Neural progenitor cell (in vitro differentiated cells): Measurements from ENCODE around the gene RNF151. TPM values are rescaled to one million over a fixed set of nuclear protein-coding genes. Genes with fewer than 3 reads are reported as not detected.

ENCODE experiments used
- DNase-seq: peaks from one replicate; pipeline ENCODE4 v3.0.0-alpha.2; 2016; ENCODE audit warnings: low spot score
- H2AFZ ChIP-seq: fragments of 200-600 bp; sonication (generic); replicated peaks from 2 replicates; pipeline ENCODE4 v1.6.1; 2016; ENCODE audit warnings: antibody characterized with exemption
- H3F3A ChIP-seq: fragments of 200-600 bp; sonication (generic); 2 replicates; pipeline ENCODE4 v1.6.1; 2016; ENCODE audit warnings: antibody characterized with exemption, low read depth
- H3K27ac ChIP-seq: fragments of 200-600 bp; sonication (generic); 2 replicates; pipeline ENCODE4 v1.5.1; 2016; ENCODE audit warnings: mild to moderate bottlenecking
- H3K27me3 ChIP-seq: fragments of 200-600 bp; sonication (generic); 2 replicates; pipeline ENCODE4 v1.6.1; 2016; ENCODE audit warnings: mild to moderate bottlenecking, moderate library complexity
- H3K36me3 ChIP-seq: fragments of 200-600 bp; sonication (generic); 2 replicates; pipeline ENCODE4 v1.5.1; 2016
- H3K4me1 ChIP-seq: fragments of 200-600 bp; sonication (generic); 2 replicates; pipeline ENCODE4 v1.6.1; 2016; ENCODE audit warnings: mixed run types
- H3K4me2 ChIP-seq: fragments of 200-600 bp; sonication (generic); 2 replicates; pipeline ENCODE4 v1.6.1; 2016
- H3K4me3 ChIP-seq: fragments of 200-600 bp; sonication (generic); 2 replicates; pipeline ENCODE4 v1.5.1; 2016
- H3K79me2 ChIP-seq: fragments of 200-600 bp; sonication (generic); 2 replicates; pipeline ENCODE4 v1.6.1; 2016; ENCODE audit warnings: low read depth
- H3K9ac ChIP-seq: fragments of 200-600 bp; sonication (generic); 2 replicates; pipeline ENCODE4 v1.6.1; 2016
- H3K9me3 ChIP-seq: fragments of 200-600 bp; sonication (generic); 2 replicates; pipeline ENCODE4 v1.5.1; 2016; ENCODE audit warnings: low read depth
- H4K20me1 ChIP-seq: fragments of 200-600 bp; sonication (generic); 2 replicates; pipeline ENCODE4 v1.6.1; 2016; ENCODE audit warnings: low read depth
- H3K27ac Mint-ChIP-seq: 3 replicates; pipeline ENCODE4 v1.8.0; 2021; ENCODE audit warnings: mixed read lengths
- H3K27me3 Mint-ChIP-seq: 2 replicates; pipeline ENCODE4 v1.8.0; 2022; ENCODE audit warnings: low read depth, mild to moderate bottlenecking, inconsistent platforms, moderate library complexity, mixed read lengths; ENCODE audit not compliant: insufficient read depth
- H3K36me3 Mint-ChIP-seq: 3 replicates; pipeline ENCODE4 v1.8.0; 2021; ENCODE audit warnings: mixed read lengths
- H3K4me1 Mint-ChIP-seq: 3 replicates; pipeline ENCODE4 v1.8.0; 2021; ENCODE audit warnings: mixed read lengths
- H3K4me3 Mint-ChIP-seq: 3 replicates; pipeline ENCODE4 v1.8.0; 2021; ENCODE audit warnings: mild to moderate bottlenecking, moderate library complexity, mixed read lengths
- H3K9me3 Mint-ChIP-seq: 3 replicates; pipeline ENCODE4 v1.8.0; 2020; ENCODE audit warnings: mixed read lengths
- EZH2 ChIP-seq: fragments of 200-600 bp; sonication (generic); IDR thresholded peaks from 2 replicates; pipeline ENCODE4 v1.6.1; 2017; ENCODE audit warnings: antibody characterized with exemption, mild to moderate bottlenecking, moderate library complexity
- EZH2phosphoT487 ChIP-seq: fragments of 200-600 bp; sonication (generic); IDR thresholded peaks from 2 replicates; pipeline ENCODE4 v1.6.1; 2017; ENCODE audit warnings: antibody characterized with exemption
- total RNA-seq: library from RNA; depleted of rRNA; stranded (reverse); fragments of >200 nt; gene quantifications from 2 replicates; pipeline ENCODE4 v1.2.3, GENCODE V29; 2015; ENCODE audit warnings: low replicate concordance
- TF ChIP-seq, protein P1 (sequence below): fragments of 200-600 bp; sonication (generic); IDR thresholded peaks from 2 replicates; pipeline ENCODE4 v1.5.1; 2017; ENCODE audit warnings: antibody characterized with exemption, mild to moderate bottlenecking

Gene RNF151
- total RNA-seq, 1 donor from 2014 or later, result not detected

DNA sequence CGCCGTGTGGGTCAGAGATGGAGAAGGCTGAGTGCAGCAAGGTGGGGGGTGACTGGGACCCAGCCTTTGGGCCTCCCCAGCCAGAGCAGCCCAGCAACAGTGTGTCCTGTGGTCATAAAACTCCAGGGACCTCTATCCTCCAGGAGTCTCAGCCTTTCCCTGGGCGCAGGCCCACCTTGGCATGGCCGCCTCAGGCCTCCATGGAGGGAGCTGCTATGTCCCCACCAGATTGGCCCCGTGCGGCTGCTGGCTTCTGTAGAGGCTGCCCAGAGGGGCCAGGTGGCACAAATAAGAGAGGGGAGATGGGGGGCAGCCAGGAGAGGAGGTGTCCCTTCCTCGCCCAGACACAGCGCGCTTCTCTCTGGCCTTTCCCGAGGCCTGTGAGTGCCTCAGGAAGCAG, 20.5 kb downstream of the RNF151 start:
- Mint-ChIP-seq H3K4me1 (peaks cover 32% of the 10 kb centered on the region), H3K9me3 (peaks cover 2% of the 10 kb centered on the region), H3K4me3 (peak overlapping the region; percentile 70), H3K36me3 (peaks cover 10% of the 10 kb centered on the region), H3K27me3 (peaks cover 32% of the 10 kb centered on the region), H3K27ac (no peak overlapping the region)
- TF ChIP-seq, protein P1, sequence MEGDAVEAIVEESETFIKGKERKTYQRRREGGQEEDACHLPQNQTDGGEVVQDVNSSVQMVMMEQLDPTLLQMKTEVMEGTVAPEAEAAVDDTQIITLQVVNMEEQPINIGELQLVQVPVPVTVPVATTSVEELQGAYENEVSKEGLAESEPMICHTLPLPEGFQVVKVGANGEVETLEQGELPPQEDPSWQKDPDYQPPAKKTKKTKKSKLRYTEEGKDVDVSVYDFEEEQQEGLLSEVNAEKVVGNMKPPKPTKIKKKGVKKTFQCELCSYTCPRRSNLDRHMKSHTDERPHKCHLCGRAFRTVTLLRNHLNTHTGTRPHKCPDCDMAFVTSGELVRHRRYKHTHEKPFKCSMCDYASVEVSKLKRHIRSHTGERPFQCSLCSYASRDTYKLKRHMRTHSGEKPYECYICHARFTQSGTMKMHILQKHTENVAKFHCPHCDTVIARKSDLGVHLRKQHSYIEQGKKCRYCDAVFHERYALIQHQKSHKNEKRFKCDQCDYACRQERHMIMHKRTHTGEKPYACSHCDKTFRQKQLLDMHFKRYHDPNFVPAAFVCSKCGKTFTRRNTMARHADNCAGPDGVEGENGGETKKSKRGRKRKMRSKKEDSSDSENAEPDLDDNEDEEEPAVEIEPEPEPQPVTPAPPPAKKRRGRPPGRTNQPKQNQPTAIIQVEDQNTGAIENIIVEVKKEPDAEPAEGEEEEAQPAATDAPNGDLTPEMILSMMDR, result no peak
- TF ChIP-seq EZH2 (no peak), EZH2phosphoT487 (no peak)
- Histone ChIP-seq H3K36me3 (no peaks in the 10 kb centered on the region), H3K4me3 (no peak overlapping the region), H3K9me3 (no peaks in the 10 kb centered on the region), H3K27ac (no peak overlapping the region), H3K79me2 (peaks cover 14% of the 10 kb centered on the region), H4K20me1 (peaks cover 27% of the 10 kb centered on the region), H2AFZ (no peak overlapping the region), H3K4me2 (no peak overlapping the region), H3F3A (peaks cover 46% of the 10 kb centered on the region), H3K27me3 (peaks cover 56% of the 10 kb centered on the region), H3K4me1 (peaks cover 17% of the 10 kb centered on the region), H3K9ac (no peak overlapping the region)
- DNase-seq, result no peak

- peak; percentile 71 for DNase-seq
- peak within 1 kb of the TSS; percentile 55 for H3K4me3 ChIP-seq
- peak within 1 kb of the TSS; percentile 74 for H3K4me3 Mint-ChIP-seq
- no peaks in the 10 kb centered on the region for H3K36me3 ChIP-seq
- TF ChIP-seq, protein P1, result no peak
- TF ChIP-seq EZH2phosphoT487 (peak; percentile 38), EZH2 (peak; percentile 39)
- peaks cover 27% of the 10 kb centered on the region for H3K27me3 Mint-ChIP-seq
- H3F3A ChIP-seq, result peaks cover 49% of the 10 kb centered on the region
- no peak within 1 kb of the TSS for H3K9ac ChIP-seq
- no peaks in the 10 kb centered on the region for H3K9me3 ChIP-seq
- H3K4me2 ChIP-seq, result peak within 1 kb of the TSS; percentile 84
- H3K27ac ChIP-seq, result no peak within 1 kb of the TSS
- peaks cover 24% of the 10 kb centered on the region for H4K20me1 ChIP-seq
- peaks cover 22% of the 10 kb centered on the region for H3K4me1 Mint-ChIP-seq
- H3K36me3 Mint-ChIP-seq, result peaks cover 10% of the 10 kb centered on the region
- peak within 1 kb of the TSS; percentile 45 for H2AFZ ChIP-seq
- peaks cover 58% of the 10 kb centered on the region for H3K27me3 ChIP-seq
- no peak within 1 kb of the TSS for H3K27ac Mint-ChIP-seq
- peaks cover 17% of the 10 kb centered on the region for H3K4me1 ChIP-seq
- peaks cover 11% of the 10 kb centered on the region for H3K79me2 ChIP-seq
- peaks cover 2% of the 10 kb centered on the region for H3K9me3 Mint-ChIP-seq
These were observed 22.8 kb downstream of the RNF151 start, which contains the start of gene SYNGR3 for GRCh38 chr16:1989209-1990100. Gene SYNGR3, plus strand, starts transcription at chr16:1989970. Its CDS starts 133 bp downstream, at chr16:1990103.

DNA sequence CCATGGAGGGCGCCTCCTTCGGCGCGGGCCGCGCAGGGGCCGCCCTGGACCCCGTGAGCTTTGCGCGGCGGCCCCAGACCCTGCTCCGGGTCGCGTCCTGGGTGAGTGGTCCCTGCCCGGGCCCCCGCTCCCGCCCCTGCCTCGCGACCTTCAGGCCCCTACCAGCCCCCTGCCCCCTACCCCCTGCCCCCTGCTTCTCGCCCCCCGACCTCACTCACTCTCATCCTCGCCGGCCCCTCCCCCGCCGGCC, 23.4 kb downstream of the RNF151 start:
- peak overlapping the region; percentile 55 for H3K4me3 ChIP-seq
- no peak overlapping the region for H3K4me3 Mint-ChIP-seq

More for the DNA sequence above, 23.4 kb downstream of the RNF151 start:
- H3K27ac ChIP-seq, result no peak overlapping the region
- Mint-ChIP-seq H3K9me3 (peaks cover 2% of the 10 kb centered on the region), H3K36me3 (peaks cover 10% of the 10 kb centered on the region), H3K27ac (no peak overlapping the region), H3K27me3 (peaks cover 27% of the 10 kb centered on the region), H3K4me1 (peaks cover 17% of the 10 kb centered on the region)
- H3K79me2 ChIP-seq, result peaks cover 5% of the 10 kb centered on the region
- H3F3A ChIP-seq, result peaks cover 49% of the 10 kb centered on the region
- peak overlapping the region; percentile 84 for H3K4me2 ChIP-seq
- peaks cover 13% of the 10 kb centered on the region for H3K4me1 ChIP-seq
- H3K9ac ChIP-seq, result no peak overlapping the region
- peaks cover 24% of the 10 kb centered on the region for H4K20me1 ChIP-seq
- no peak for DNase-seq
- H3K27me3 ChIP-seq, result peaks cover 58% of the 10 kb centered on the region
- H2AFZ ChIP-seq, result peak overlapping the region; percentile 45
- TF ChIP-seq, protein P1, result no peak
- TF ChIP-seq EZH2, result no peak
- TF ChIP-seq EZH2phosphoT487, result no peak
- H3K9me3 ChIP-seq, result no peaks in the 10 kb centered on the region
- H3K36me3 ChIP-seq, result no peaks in the 10 kb centered on the region
